Measurements from ENCODE around the gene GFI1.

- TF ChIP-seq, protein P1, sequence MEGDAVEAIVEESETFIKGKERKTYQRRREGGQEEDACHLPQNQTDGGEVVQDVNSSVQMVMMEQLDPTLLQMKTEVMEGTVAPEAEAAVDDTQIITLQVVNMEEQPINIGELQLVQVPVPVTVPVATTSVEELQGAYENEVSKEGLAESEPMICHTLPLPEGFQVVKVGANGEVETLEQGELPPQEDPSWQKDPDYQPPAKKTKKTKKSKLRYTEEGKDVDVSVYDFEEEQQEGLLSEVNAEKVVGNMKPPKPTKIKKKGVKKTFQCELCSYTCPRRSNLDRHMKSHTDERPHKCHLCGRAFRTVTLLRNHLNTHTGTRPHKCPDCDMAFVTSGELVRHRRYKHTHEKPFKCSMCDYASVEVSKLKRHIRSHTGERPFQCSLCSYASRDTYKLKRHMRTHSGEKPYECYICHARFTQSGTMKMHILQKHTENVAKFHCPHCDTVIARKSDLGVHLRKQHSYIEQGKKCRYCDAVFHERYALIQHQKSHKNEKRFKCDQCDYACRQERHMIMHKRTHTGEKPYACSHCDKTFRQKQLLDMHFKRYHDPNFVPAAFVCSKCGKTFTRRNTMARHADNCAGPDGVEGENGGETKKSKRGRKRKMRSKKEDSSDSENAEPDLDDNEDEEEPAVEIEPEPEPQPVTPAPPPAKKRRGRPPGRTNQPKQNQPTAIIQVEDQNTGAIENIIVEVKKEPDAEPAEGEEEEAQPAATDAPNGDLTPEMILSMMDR (IDR thresholded peaks at IDR 0.05): no peak
- no peak for TF ChIP-seq EP300 (IDR thresholded peaks at IDR 0.05)
- TF ChIP-seq POLR2A (IDR thresholded peaks at IDR 0.05): no peak
Measured at GRCh38 chr1:92503926-92504285, 17.2 kb upstream of the GFI1 start.

All from ovary (tissue), 3 donors.